DND-41 (cell line): ENCODE measurements around the gene BCL6.

ENCODE experiments used
- ATAC-seq: fragments of 200-7000 bp; cut with Tn5 transposase; 3 replicates; pipeline ENCODE4 v1.9.1; 2021; ENCODE audit warnings: low read depth; ENCODE audit not compliant: insufficient read depth
- DNase-seq: peaks from one replicate; pipeline ENCODE4 v3.0.0-alpha.2; 2020
- H2AFZ ChIP-seq: 2 replicates; pipeline ENCODE4 v1.6.0; 2012; ENCODE audit warnings: low read depth, low read length
- H3K27ac ChIP-seq: 2 replicates; pipeline ENCODE4 v1.5.1; 2012; ENCODE audit warnings: low read length, inconsistent platforms
- H3K27me3 ChIP-seq: fragments of 200-600 bp; sonication (generic); 2 replicates; pipeline ENCODE4 v1.6.0; 2012; ENCODE audit warnings: low read length, mild to moderate bottlenecking, inconsistent platforms; ENCODE audit not compliant: insufficient read depth, poor library complexity
- H3K36me3 ChIP-seq: 2 replicates; pipeline ENCODE4 v1.5.1; 2012; ENCODE audit warnings: low read length, inconsistent platforms; ENCODE audit not compliant: insufficient read depth
- H3K4me1 ChIP-seq: 2 replicates; pipeline ENCODE4 v1.5.1; 2012; ENCODE audit warnings: mild to moderate bottlenecking, low read length; ENCODE audit not compliant: insufficient read depth
- H3K4me2 ChIP-seq: 2 replicates; pipeline ENCODE4 v1.6.0; 2012; ENCODE audit warnings: mild to moderate bottlenecking, moderate library complexity, low read length, inconsistent platforms; ENCODE audit not compliant: insufficient read depth
- H3K4me3 ChIP-seq, 2 experiments: fragments of 200-600 bp in 1 of 2; shearing (Covaris generic) in 1 of 2; 2 replicates each; pipeline ENCODE4 v1.5.1; 2012 to 2016; ENCODE audit warnings: inconsistent platforms in 2 of 2, low read length in 2 of 2, mild to moderate bottlenecking in 2 of 2, low read depth in 1 of 2, moderate library complexity in 1 of 2
- H3K79me2 ChIP-seq: 2 replicates; pipeline ENCODE4 v1.6.0; 2012; ENCODE audit warnings: low read length, inconsistent platforms; ENCODE audit not compliant: insufficient read depth
- H3K9ac ChIP-seq: 2 replicates; pipeline ENCODE4 v1.6.0; 2012; ENCODE audit warnings: low read depth, mild to moderate bottlenecking, inconsistent platforms, low read length, moderate library complexity
- H3K9me3 ChIP-seq: 2 replicates; pipeline ENCODE4 v1.5.1; 2012; ENCODE audit warnings: low read length, moderate library complexity, mild to moderate bottlenecking, inconsistent platforms; ENCODE audit not compliant: insufficient read depth, severe bottlenecking
- H4K20me1 ChIP-seq: 2 replicates; pipeline ENCODE4 v1.6.0; 2012; ENCODE audit warnings: low read length; ENCODE audit not compliant: insufficient read depth
- CTCF ChIP-seq: IDR thresholded peaks from 2 replicates; pipeline ENCODE4 v1.5.1; 2012; ENCODE audit warnings: borderline replicate concordance, low read length, moderate library complexity, mild to moderate bottlenecking; ENCODE audit not compliant: poor library complexity, severe bottlenecking; ENCODE audit errors: extremely low read depth
- EZH2 ChIP-seq: IDR thresholded peaks from 3 replicates; pipeline ENCODE4 v1.6.1; 2012; ENCODE audit warnings: borderline replicate concordance, low read depth, mild to moderate bottlenecking, moderate library complexity, low read length, inconsistent platforms; ENCODE audit not compliant: severe bottlenecking

Gene BCL6

GRCh38 chr3:187739561-187740332 is 5.5 kb downstream of the BCL6 start:
- TF ChIP-seq EZH2 (no peak), CTCF (peak; percentile 97)
- no peaks in the 10 kb centered on the region for H3K9me3 ChIP-seq
- peak overlapping the region in 1 of 2 experiments; percentile 75; a peak in 3 of 4 replicates for H3K4me3 ChIP-seq
- peak overlapping the region; percentile 94 for H2AFZ ChIP-seq
- ATAC-seq (peak; percentile 28), DNase-seq (peak; percentile 86)
- H3K36me3 ChIP-seq = no peaks in the 10 kb centered on the region; the same call in 1 of the 2 replicates
- no peaks in the 10 kb centered on the region for H3K27me3 ChIP-seq
- peaks cover 50% of the 10 kb centered on the region for H3K4me1 ChIP-seq
- peak overlapping the region; percentile 89 for H3K4me2 ChIP-seq
- no peaks in the 10 kb centered on the region for H4K20me1 ChIP-seq
- peaks cover 43% of the 10 kb centered on the region for H3K79me2 ChIP-seq
- H3K27ac ChIP-seq = peak overlapping the region; percentile 99
- peak overlapping the region; percentile 99 for H3K9ac ChIP-seq

- H2AFZ ChIP-seq = peak overlapping the region; percentile 94; the same call in 1 of the 2 replicates
- H3K36me3 ChIP-seq = no peaks in the 10 kb centered on the region; the same call in 1 of the 2 replicates
- H3K4me3 ChIP-seq = peak overlapping the region; percentile 54 to 75; a peak in 3 of 4 replicates
- H3K4me1 ChIP-seq = peaks cover 50% of the 10 kb centered on the region
- H3K27ac ChIP-seq = peak overlapping the region; percentile 99
- H3K4me2 ChIP-seq = peak overlapping the region; percentile 89
- peak overlapping the region; percentile 99 for H3K9ac ChIP-seq
- H3K27me3 ChIP-seq = no peaks in the 10 kb centered on the region
- DNase-seq = no peak
- TF ChIP-seq EZH2 (no peak), CTCF (no peak)
- ATAC-seq = no peak
- peaks cover 37% of the 10 kb centered on the region for H3K79me2 ChIP-seq
- no peaks in the 10 kb centered on the region for H4K20me1 ChIP-seq
- no peaks in the 10 kb centered on the region for H3K9me3 ChIP-seq
These were observed 6.1 kb downstream of the BCL6 start for GRCh38 chr3:187739094-187739560.

- no peaks in the 10 kb centered on the region for H3K9me3 ChIP-seq
- peak; percentile 86 for DNase-seq
- peak overlapping the region; percentile 54 to 75 for H3K4me3 ChIP-seq
- peaks cover 31% of the 10 kb centered on the region for H3K79me2 ChIP-seq
- peak; percentile 38 for ATAC-seq
- H3K9ac ChIP-seq = peak overlapping the region; percentile 99
- peak; percentile 92 for TF ChIP-seq CTCF
- no peak for TF ChIP-seq EZH2
- H3K4me2 ChIP-seq = peak overlapping the region; percentile 89
- H3K4me1 ChIP-seq = peaks cover 50% of the 10 kb centered on the region
- peak overlapping the region; percentile 99 for H3K27ac ChIP-seq
- H3K36me3 ChIP-seq = peaks cover under 1% of the 10 kb centered on the region; the same call in 1 of the 2 replicates
- H3K27me3 ChIP-seq = no peaks in the 10 kb centered on the region
- peak overlapping the region; percentile 94 for H2AFZ ChIP-seq
- H4K20me1 ChIP-seq = no peaks in the 10 kb centered on the region
These were observed 6.8 kb downstream of the BCL6 start for GRCh38 chr3:187738331-187739093.
